Right atrium auricular region (tissue), 2 donors: ENCODE data around the gene CLEC4G. TPM values are rescaled to one million over a fixed set of nuclear protein-coding genes. Genes with fewer than 3 reads are reported as not detected.

Experiments
- DNase-seq: peaks from one replicate; pipeline ENCODE4 v3.0.0-alpha.2; 2019; ENCODE audit warnings: low spot score
- H3K27ac ChIP-seq, 2 donors: fragments of 200-600 bp; sonication (generic); 1 replicate in 1 of 2; 2 replicates in 1 of 2; pipeline ENCODE4 v1.5.1; 2016 to 2019
- H3K27me3 ChIP-seq, 2 donors: fragments of 200-600 bp; sonication (generic); one replicate each; pipeline versions ENCODE4 v1.5.1 to v1.6.0; 2017 to 2019
- H3K36me3 ChIP-seq: fragments of 200-600 bp; sonication (generic); one replicate; pipeline ENCODE4 v1.5.1; 2016
- H3K4me1 ChIP-seq, 2 donors: fragments of 200-600 bp; sonication (generic); one replicate each; pipeline versions ENCODE4 v1.5.1 to v1.6.0; 2017 to 2019
- H3K4me3 ChIP-seq, 2 donors: fragments of 200-600 bp; sonication (generic); 1 replicate in 1 of 2; 2 replicates in 1 of 2; pipeline ENCODE4 v1.5.1; 2017 to 2019; ENCODE audit warnings: mild to moderate bottlenecking in 1 of 2, moderate library complexity in 1 of 2
- H3K9me3 ChIP-seq, 2 donors: fragments of 200-600 bp; sonication (generic); one replicate each; pipeline ENCODE4 v1.5.1; 2019
- total RNA-seq, 2 donors: library from RNA; depleted of rRNA; stranded (reverse); fragments of >200 nt; gene quantifications; one replicate each; pipeline ENCODE4 v1.1.0, GENCODE V29; 2016
- TF ChIP-seq, protein P1 (sequence below), 2 donors: fragments of 200-600 bp; sonication (generic); IDR thresholded peaks; one replicate each; pipeline ENCODE4 v1.5.1; 2019; ENCODE audit warnings: antibody characterized with exemption in 2 of 2

CLEC4G gene
- total RNA-seq, 2 donors from 2014 or later: 0.55 TPM; not detected in 1

- peak within 1 kb of the TSS; percentile 99 for H3K4me3 ChIP-seq
- DNase-seq: peak; percentile 78
Measured at GRCh38 chr19:7680606-7681339, 51.1 kb downstream of the CLEC4G start, which contains the start of gene TRAPPC5. Gene TRAPPC5 (plus strand): TSS chr19:7680833. CDS start chr19:7682254, 1,421 bp downstream.

DNA sequence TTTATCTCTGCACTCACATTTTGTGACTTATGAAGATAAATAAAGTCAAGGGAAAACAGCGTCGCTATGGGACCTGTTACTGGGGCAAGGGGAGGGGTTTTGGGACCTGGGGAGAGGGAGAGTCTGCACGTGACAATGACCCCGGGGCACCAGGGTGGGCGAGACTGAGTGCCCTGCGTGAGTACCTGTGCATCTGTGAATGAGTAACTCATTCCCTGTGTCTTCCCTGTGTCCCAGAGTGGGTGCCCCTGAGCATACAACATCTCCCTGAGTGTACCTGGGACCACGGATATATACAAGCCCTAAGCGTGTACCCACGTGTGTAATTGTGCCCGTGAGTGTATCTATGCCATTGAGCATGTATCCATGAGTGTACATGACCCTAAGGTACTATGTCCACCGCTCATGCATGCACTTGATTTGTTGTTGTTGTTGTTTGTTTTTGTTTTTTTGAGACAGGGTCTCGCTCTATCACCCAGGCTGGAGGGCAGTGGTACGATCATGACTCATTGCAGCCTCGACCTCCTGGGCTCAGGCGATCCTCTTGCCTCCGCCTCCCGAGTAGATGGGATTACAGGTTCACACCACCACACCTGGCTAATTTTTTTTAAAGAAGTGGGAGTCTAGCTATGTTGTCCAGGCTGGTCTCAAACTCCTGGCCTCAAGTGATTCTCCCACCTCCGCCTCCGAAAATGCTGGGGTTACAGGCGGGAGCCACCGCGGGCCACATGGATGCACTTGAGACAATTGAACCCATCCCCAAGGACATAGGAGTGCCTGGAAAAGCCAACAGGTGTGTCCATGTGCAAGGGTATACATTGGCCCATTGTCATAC is 51.9 kb downstream of the CLEC4G start:
- H3K27me3 ChIP-seq: no peaks in the 10 kb centered on the region
- H3K4me1 ChIP-seq: peaks cover 0 to 16% of the 10 kb centered on the region in 2 donors
- no peaks in the 10 kb centered on the region for H3K9me3 ChIP-seq
- peaks cover 11% of the 10 kb centered on the region for H3K36me3 ChIP-seq
- H3K4me3 ChIP-seq: peak overlapping the region; percentile 99
- DNase-seq: no peak
- peak overlapping the region in 1 of 2 donors; percentile 89 for H3K27ac ChIP-seq
- TF ChIP-seq, protein P1, sequence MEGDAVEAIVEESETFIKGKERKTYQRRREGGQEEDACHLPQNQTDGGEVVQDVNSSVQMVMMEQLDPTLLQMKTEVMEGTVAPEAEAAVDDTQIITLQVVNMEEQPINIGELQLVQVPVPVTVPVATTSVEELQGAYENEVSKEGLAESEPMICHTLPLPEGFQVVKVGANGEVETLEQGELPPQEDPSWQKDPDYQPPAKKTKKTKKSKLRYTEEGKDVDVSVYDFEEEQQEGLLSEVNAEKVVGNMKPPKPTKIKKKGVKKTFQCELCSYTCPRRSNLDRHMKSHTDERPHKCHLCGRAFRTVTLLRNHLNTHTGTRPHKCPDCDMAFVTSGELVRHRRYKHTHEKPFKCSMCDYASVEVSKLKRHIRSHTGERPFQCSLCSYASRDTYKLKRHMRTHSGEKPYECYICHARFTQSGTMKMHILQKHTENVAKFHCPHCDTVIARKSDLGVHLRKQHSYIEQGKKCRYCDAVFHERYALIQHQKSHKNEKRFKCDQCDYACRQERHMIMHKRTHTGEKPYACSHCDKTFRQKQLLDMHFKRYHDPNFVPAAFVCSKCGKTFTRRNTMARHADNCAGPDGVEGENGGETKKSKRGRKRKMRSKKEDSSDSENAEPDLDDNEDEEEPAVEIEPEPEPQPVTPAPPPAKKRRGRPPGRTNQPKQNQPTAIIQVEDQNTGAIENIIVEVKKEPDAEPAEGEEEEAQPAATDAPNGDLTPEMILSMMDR (IDR thresholded peaks at IDR 0.05): no peak

More at GRCh38 chr19:7680606-7681339, 51.1 kb downstream of the CLEC4G start, which contains the start of gene TRAPPC5:
- TF ChIP-seq, protein P1 (IDR thresholded peaks at IDR 0.05): peak; percentile 91 to 99
- Histone ChIP-seq H3K27ac (peak within 1 kb of the TSS; percentile 81 to 89), H3K36me3 (peaks cover 11% of the 10 kb centered on the region), H3K9me3 (no peaks in the 10 kb centered on the region), H3K27me3 (no peaks in the 10 kb centered on the region), H3K4me1 (peaks cover 0 to 16% of the 10 kb centered on the region in 2 donors)

DNA sequence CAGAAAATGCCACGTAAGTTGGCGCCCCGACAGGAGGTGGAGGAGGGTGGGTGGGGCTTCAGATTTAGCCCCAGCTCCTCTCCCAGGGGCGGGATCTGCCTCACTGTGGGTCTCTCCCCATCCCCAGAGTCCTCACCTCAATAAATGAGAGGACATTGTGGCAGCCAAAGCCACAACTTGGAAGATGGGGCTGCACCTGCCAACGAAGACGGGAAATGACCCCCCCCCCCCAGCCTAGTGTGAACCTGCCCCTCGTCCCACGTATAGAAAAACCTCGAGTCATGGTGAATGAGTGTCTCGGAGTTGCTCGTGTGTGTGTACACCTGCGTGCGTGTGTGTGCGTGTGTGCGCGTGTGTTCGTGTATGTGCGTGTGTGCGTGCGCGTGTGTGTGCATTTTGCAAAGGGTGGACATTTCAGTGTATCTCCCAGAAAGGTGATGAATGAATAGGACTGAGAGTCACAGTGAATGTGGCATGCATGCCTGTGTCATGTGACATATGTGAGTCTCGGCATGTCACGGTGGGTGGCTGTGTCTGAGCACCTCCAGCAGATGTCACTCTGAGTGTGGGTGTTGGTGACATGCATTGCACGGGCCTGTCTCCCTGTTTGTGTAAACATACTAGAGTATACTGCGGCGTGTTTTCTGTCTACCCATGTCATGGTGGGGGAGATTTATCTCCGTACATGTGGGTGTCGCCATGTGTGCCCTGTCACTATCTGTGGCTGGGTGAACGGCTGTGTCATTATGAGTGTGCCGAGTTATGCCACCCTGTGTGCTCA is 52.7 kb downstream of the CLEC4G start:
- H3K36me3 ChIP-seq: peaks cover 11% of the 10 kb centered on the region

More for the DNA sequence above, 52.7 kb downstream of the CLEC4G start:
- Histone ChIP-seq H3K4me1 (peaks cover 0 to 16% of the 10 kb centered on the region in 2 donors), H3K9me3 (no peaks in the 10 kb centered on the region), H3K4me3 (no peak overlapping the region), H3K27me3 (no peaks in the 10 kb centered on the region), H3K27ac (no peak overlapping the region)
- no peak for DNase-seq
- TF ChIP-seq, protein P1 (IDR thresholded peaks at IDR 0.05): no peak

Other genes starting within 250 kb of the CLEC4G start
- 1 to 10 TPM; 1.0 to 1.1 TPM for gene PEX11G, start 243.1 kb downstream of the CLEC4G start, total RNA-seq
- 100 to 1,000 TPM; 109 to 119 TPM for gene ZNF358, start 216.0 kb downstream of the CLEC4G start, total RNA-seq
- gene MCOLN1, start 209.5 kb downstream of the CLEC4G start, total RNA-seq: 10 to 100 TPM; 11.2 to 13.0 TPM
- gene PNPLA6, start 196.4 kb downstream of the CLEC4G start, total RNA-seq: 10 to 100 TPM; 45.3 to 70.6 TPM
- under 1 TPM; 0.26 to 0.55 TPM for gene CAMSAP3, start 136.2 kb downstream of the CLEC4G start, total RNA-seq
- gene XAB2, start 102.6 kb downstream of the CLEC4G start, total RNA-seq: 10 to 100 TPM; 21.5 to 25.9 TPM
- gene PET100, start 102.3 kb downstream of the CLEC4G start, total RNA-seq: 10 to 100 TPM; 12.0 to 23.1 TPM
- gene PCP2, start 98.4 kb downstream of the CLEC4G start, total RNA-seq: not detected
- gene STXBP2, start 95.0 kb downstream of the CLEC4G start, total RNA-seq: 10 to 100 TPM in 1 of 2 donors, 1 to 10 TPM in 1; 6.4 to 14.9 TPM
- not detected for gene RETN, start 63.1 kb downstream of the CLEC4G start, total RNA-seq
- 1 to 10 TPM in 1 of 2 donors, under 1 TPM in 1; 0.70 to 1.5 TPM for gene MCEMP1, start 55.0 kb downstream of the CLEC4G start, total RNA-seq
- 10 to 100 TPM; 55.0 to 58.3 TPM for gene TRAPPC5, start 51.3 kb downstream of the CLEC4G start, total RNA-seq
- not detected for gene FCER2, start 30.0 kb downstream of the CLEC4G start, total RNA-seq
- 1 to 10 TPM in 1 of 2 donors, under 1 TPM in 1; 0.59 to 4.3 TPM for gene CD209, start 15.4 kb upstream of the CLEC4G start, total RNA-seq
- gene CLEC4M, start 31.1 kb upstream of the CLEC4G start, total RNA-seq: not detected
- gene EVI5L, start 98.1 kb upstream of the CLEC4G start, total RNA-seq: 10 to 100 TPM; 14.2 to 17.4 TPM
- not detected for gene PRR36, start 142.3 kb upstream of the CLEC4G start, total RNA-seq
- 1 to 10 TPM; 1.5 to 2.1 TPM for gene LRRC8E, start 156.4 kb upstream of the CLEC4G start, total RNA-seq
- 10 to 100 TPM; 12.0 to 14.4 TPM for gene MAP2K7, start 171.8 kb upstream of the CLEC4G start, total RNA-seq
- 10 to 100 TPM; 22.1 to 26.7 TPM for gene TGFBR3L, start 182.7 kb upstream of the CLEC4G start, total RNA-seq
- 10 to 100 TPM; 14.1 to 16.5 TPM for gene SNAPC2, start 188.2 kb upstream of the CLEC4G start, total RNA-seq
- gene CTXN1, start 194.0 kb upstream of the CLEC4G start, total RNA-seq: 1 to 10 TPM; 1.7 to 4.2 TPM
- 10 to 100 TPM; 49.1 to 64.1 TPM for gene TIMM44, start 211.6 kb upstream of the CLEC4G start, total RNA-seq